K562 (cell line): ENCODE results near the gene FOLR2. TPM values are rescaled to one million over a fixed set of nuclear protein-coding genes. Genes with fewer than 3 reads are reported as not detected.
A peak's percentile ranks its signal among the peaks of the same experiment; 100 is the strongest.

Experiments used
- CBFB ChIP-seq: sonication (generic); formaldehyde crosslinking; IDR thresholded peaks from 2 replicates; pipeline ENCODE4 v1.4.0; 2020; ENCODE audit warnings: mild to moderate bottlenecking, missing genetic modification reagents
- CBX5 ChIP-seq: IDR thresholded peaks from 2 replicates; pipeline ENCODE4 v1.6.1; 2014; ENCODE audit warnings: low read depth, borderline replicate concordance
- ILF3 ChIP-seq: fragments of 450-650 bp; IDR thresholded peaks from 2 replicates; pipeline ENCODE4 v1.6.1; 2018; ENCODE audit warnings: antibody characterized with exemption, mild to moderate bottlenecking, moderate library complexity, borderline replicate concordance
- KLF16 ChIP-seq: IDR thresholded peaks from 2 replicates; pipeline ENCODE4 v1.6.1; 2016; ENCODE audit warnings: antibody characterized with exemption
- PURB ChIP-seq: sonication (generic); formaldehyde crosslinking; IDR thresholded peaks from 2 replicates; pipeline ENCODE4 v1.9.0; 2021; ENCODE audit warnings: low read depth, mild to moderate bottlenecking, missing genetic modification reagents
- SPI1 ChIP-seq: IDR thresholded peaks from 2 replicates; pipeline ENCODE4 v1.6.1; 2011; ENCODE audit warnings: low read depth, low read length, control low read depth, borderline replicate concordance
- SREBF1 ChIP-seq: fragments of 150-350 bp; IDR thresholded peaks from 2 replicates; pipeline ENCODE4 v1.6.1; 2014; ENCODE audit warnings: antibody characterized with exemption, low read depth, low read length, borderline replicate concordance
- XRCC3 ChIP-seq: fragments of 450-650 bp; IDR thresholded peaks from 2 replicates; pipeline ENCODE4 v1.6.1; 2017; ENCODE audit warnings: mild to moderate bottlenecking, moderate library complexity
- ZC3H8 ChIP-seq: fragments of 450-650 bp; IDR thresholded peaks from 2 replicates; pipeline ENCODE4 v1.6.1; 2017
- ZNF124 ChIP-seq: sonication (generic); formaldehyde crosslinking; IDR thresholded peaks from 2 replicates; pipeline ENCODE4 v1.8.1; 2022; ENCODE audit warnings: missing genetic modification reagents
- polyA plus RNA-seq, 8 experiments: library from polyadenylated mRNA; depleted of rRNA in 4 of 8; stranded (reverse) in 5 of 8; unstranded in 3 of 8; fragments of >200 nt; fragmentation: Nextera tagmentation in 2 of 8; fragmentation: Illumina TruSeq in 1 of 8; extraction: Ambion mirVana in 2 of 8; extraction: Trizol in 1 of 8; gene quantifications; 2 replicates each; pipeline versions ENCODE4 v1.2.1 to v1.2.3, GENCODE V29; 2011 to 2014; ENCODE audit warnings: inconsistent platforms in 1 of 8, missing spikeins in 1 of 8
- total RNA-seq, 7 experiments: library from RNA; depleted of rRNA in 6 of 7; stranded (reverse); fragments of >200 nt in 6 of 7; fragmentation: Illumina TruSeq in 2 of 7; extraction: Trizol in 2 of 7; gene quantifications; 2 replicates each; pipeline versions ENCODE4 v1.2.1 to v1.2.3, GENCODE V29; 2011 to 2021; ENCODE audit warnings: low replicate concordance in 1 of 7
- TF ChIP-seq, protein P1 (sequence below), 3 experiments: fragments of 200-800 bp in 1 of 3; fragments of 250-450 bp in 1 of 3; fragments of 450-650 bp in 1 of 3; sonication (Bioruptor Pico) in 1 of 3; sonication (Bioruptor generic) in 1 of 3; formaldehyde crosslinking in 1 of 3; IDR thresholded peaks; 2 replicates each; pipeline versions ENCODE4 v1.6.1 to v1.8.0; 2016 to 2022; ENCODE audit warnings: mild to moderate bottlenecking in 2 of 3, missing genetic modification characterization in 2 of 3, missing compliant biosample characterization in 1 of 3, moderate library complexity in 1 of 3
- TF ChIP-seq, protein P2 (sequence below): fragments of 450-650 bp; formaldehyde crosslinking; IDR thresholded peaks from 2 replicates; pipeline ENCODE4 v1.4.0; 2022; ENCODE audit warnings: missing genetic modification characterization

FOLR2 gene
- total and polyA plus RNA-seq, 9 of the 15 experiments (the other 6 are each of a cell fraction or from before 2014, with no cell fraction given), result 0.27 TPM; not detected in 8

DNA sequence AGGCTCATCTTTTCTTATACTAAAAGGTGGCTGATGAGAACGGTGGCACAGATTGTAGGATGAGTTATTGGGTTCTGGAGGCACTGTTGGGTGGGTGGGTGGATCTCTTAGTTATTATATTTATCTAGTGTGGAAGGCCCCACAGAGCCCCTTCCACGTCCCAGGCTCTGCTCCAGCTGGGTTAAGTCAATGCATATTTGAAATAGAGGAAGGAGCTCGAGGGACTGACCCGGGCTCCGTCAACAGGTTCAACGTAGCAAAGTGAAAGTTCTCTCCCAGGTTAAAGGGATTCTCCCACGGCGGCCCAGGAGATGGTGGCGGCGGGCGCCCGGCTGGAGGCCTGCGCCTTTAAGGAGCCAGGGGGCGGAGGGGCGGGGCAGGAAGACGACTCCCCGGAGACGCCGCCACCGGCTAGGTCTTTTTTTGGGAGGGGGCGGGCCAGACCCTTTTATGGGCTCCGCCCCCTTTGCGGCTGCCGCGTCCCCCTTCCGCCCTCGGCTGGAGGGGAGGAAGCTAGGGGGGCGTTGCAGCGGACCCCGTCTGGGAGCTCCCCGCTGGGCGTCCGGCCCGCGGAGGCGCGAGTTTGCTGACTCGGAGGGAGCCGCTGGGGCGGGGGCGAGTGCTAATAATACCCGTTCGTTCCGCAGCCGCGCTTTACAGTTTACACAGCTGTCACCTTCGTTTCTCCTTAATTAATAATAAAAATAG is 6.5 kb downstream of the FOLR2 start (continued):
- TF ChIP-seq, protein P1, sequence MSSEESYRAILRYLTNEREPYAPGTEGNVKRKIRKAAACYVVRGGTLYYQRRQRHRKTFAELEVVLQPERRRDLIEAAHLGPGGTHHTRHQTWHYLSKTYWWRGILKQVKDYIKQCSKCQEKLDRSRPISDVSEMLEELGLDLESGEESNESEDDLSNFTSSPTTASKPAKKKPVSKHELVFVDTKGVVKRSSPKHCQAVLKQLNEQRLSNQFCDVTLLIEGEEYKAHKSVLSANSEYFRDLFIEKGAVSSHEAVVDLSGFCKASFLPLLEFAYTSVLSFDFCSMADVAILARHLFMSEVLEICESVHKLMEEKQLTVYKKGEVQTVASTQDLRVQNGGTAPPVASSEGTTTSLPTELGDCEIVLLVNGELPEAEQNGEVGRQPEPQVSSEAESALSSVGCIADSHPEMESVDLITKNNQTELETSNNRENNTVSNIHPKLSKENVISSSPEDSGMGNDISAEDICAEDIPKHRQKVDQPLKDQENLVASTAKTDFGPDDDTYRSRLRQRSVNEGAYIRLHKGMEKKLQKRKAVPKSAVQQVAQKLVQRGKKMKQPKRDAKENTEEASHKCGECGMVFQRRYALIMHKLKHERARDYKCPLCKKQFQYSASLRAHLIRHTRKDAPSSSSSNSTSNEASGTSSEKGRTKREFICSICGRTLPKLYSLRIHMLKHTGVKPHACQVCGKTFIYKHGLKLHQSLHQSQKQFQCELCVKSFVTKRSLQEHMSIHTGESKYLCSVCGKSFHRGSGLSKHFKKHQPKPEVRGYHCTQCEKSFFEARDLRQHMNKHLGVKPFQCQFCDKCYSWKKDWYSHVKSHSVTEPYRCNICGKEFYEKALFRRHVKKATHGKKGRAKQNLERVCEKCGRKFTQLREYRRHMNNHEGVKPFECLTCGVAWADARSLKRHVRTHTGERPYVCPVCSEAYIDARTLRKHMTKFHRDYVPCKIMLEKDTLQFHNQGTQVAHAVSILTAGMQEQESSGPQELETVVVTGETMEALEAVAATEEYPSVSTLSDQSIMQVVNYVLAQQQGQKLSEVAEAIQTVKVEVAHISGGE (CRISPR knock-in tag; IDR thresholded peaks at IDR 0.05), result no peak
- TF ChIP-seq SPI1 (0 out of 2 replicates have a peak, but pooled peaks have one; percentile 9), PURB (no peak), ZC3H8 (no peak), ZNF124 (no peak), CBX5 (no peak), CBFB (CRISPR knock-in tag) (no peak), SREBF1 (no peak), ILF3 (no peak), KLF16 (no peak), XRCC3 (no peak)
- TF ChIP-seq, protein P2, sequence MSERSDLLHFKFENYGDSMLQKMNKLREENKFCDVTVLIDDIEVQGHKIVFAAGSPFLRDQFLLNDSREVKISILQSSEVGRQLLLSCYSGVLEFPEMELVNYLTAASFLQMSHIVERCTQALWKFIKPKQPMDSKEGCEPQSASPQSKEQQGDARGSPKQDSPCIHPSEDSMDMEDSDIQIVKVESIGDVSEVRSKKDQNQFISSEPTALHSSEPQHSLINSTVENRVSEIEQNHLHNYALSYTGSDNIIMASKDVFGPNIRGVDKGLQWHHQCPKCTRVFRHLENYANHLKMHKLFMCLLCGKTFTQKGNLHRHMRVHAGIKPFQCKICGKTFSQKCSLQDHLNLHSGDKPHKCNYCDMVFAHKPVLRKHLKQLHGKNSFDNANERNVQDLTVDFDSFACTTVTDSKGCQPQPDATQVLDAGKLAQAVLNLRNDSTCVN (CRISPR knock-in tag), result no peak
- TF ChIP-seq, all 486 proteins: peak for 75
